Dermis microvascular lymphatic vessel endothelial cell (primary cell): ENCODE measurements around the gene PSMB7. TPM values are rescaled to one million over a fixed set of nuclear protein-coding genes. Genes with fewer than 3 reads are reported as not detected.

Source experiments
- DNase-seq, 2 donors: peaks; one replicate each; pipeline versions ENCODE4 v3.0.0 to v3.0.0-alpha.2; 2010; ENCODE audit warnings: low read depth in 2 of 2
- total RNA-seq: library from RNA; depleted of rRNA; stranded (reverse); fragments of >200 nt; gene quantifications from 2 replicates; pipeline ENCODE4 v1.2.1, GENCODE V29; 2014

Gene PSMB7
- total RNA-seq, 1 donor from 2014 or later = 196 TPM

- DNase-seq = no peak
These were observed 68.7 kb downstream of the PSMB7 start for GRCh38 chr9:124346347-124347163.

GRCh38 chr9:124345751-124346281, 69.4 kb downstream of the PSMB7 start:
- no peak for DNase-seq

GRCh38 chr9:124345063-124345462, 70.2 kb downstream of the PSMB7 start:
- DNase-seq = no peak

GRCh38 chr9:124344291-124345050, 70.8 kb downstream of the PSMB7 start:
- no peak for DNase-seq

- DNase-seq = no peak
These were observed 71.5 kb downstream of the PSMB7 start for GRCh38 chr9:124343533-124344290.

- DNase-seq = peak; percentile 65 to 71
These were observed 72.3 kb downstream of the PSMB7 start for GRCh38 chr9:124342776-124343485.

GRCh38 chr9:124342402-124342775, 72.9 kb downstream of the PSMB7 start:
- DNase-seq = no peak

- DNase-seq = no peak
These were observed 73.6 kb downstream of the PSMB7 start for GRCh38 chr9:124341455-124342170.

GRCh38 chr9:124340219-124341069, 74.8 kb downstream of the PSMB7 start:
- DNase-seq = no peak

GRCh38 chr9:124339603-124340146, 75.6 kb downstream of the PSMB7 start:
- no peak for DNase-seq

- no peak for DNase-seq
These were observed 77.7 kb downstream of the PSMB7 start for GRCh38 chr9:124337562-124337961.

- DNase-seq = no peak
These were observed 79.9 kb downstream of the PSMB7 start for GRCh38 chr9:124335320-124335707.

- no peak for DNase-seq
These were observed 80.5 kb downstream of the PSMB7 start for GRCh38 chr9:124334568-124335319.

GRCh38 chr9:124333203-124333579, 82.1 kb downstream of the PSMB7 start:
- no peak for DNase-seq

- DNase-seq = no peak
These were observed 82.7 kb downstream of the PSMB7 start for GRCh38 chr9:124332361-124333202.

GRCh38 chr9:124331580-124331979, 83.7 kb downstream of the PSMB7 start:
- no peak for DNase-seq

GRCh38 chr9:124330011-124330697, 85.1 kb downstream of the PSMB7 start:
- no peak for DNase-seq
